HG03354 (cell line): ENCODE measurements around the gene GNAQ.

Experiments
- ATAC-seq: cut with Tn5 transposase; IDR thresholded peaks from one replicate; pipeline ENCODE4 v1.9.1; 2021; ENCODE audit warnings: mild to moderate bottlenecking; ENCODE audit not compliant: unreplicated experiment, poor library complexity, severe bottlenecking

GNAQ gene

GRCh38 chr9:77807281-77807683 is 224.3 kb downstream of the GNAQ start:
- no peak for ATAC-seq

GRCh38 chr9:77806741-77807140 is 224.9 kb downstream of the GNAQ start:
- no peak for ATAC-seq

GRCh38 chr9:77805810-77806209 is 225.8 kb downstream of the GNAQ start:
- ATAC-seq = no peak

GRCh38 chr9:77803423-77803822 is 228.2 kb downstream of the GNAQ start:
- no peak for ATAC-seq

- ATAC-seq = no peak
Measured at GRCh38 chr9:77802515-77803293, 228.9 kb downstream of the GNAQ start.

- no peak for ATAC-seq
Measured at GRCh38 chr9:77802064-77802463, 229.5 kb downstream of the GNAQ start.

GRCh38 chr9:77800924-77801551 is 230.6 kb downstream of the GNAQ start:
- ATAC-seq = no peak

- ATAC-seq = no peak
Measured at GRCh38 chr9:77798140-77798539, 233.5 kb downstream of the GNAQ start.

GRCh38 chr9:77794985-77795384 is 236.6 kb downstream of the GNAQ start:
- ATAC-seq = no peak

GRCh38 chr9:77793849-77794248 is 237.8 kb downstream of the GNAQ start:
- ATAC-seq = no peak

GRCh38 chr9:77789891-77790290 is 241.7 kb downstream of the GNAQ start:
- ATAC-seq = no peak

- no peak for ATAC-seq
Measured at GRCh38 chr9:77785341-77785740, 246.3 kb downstream of the GNAQ start.

GRCh38 chr9:77783518-77783917 is 248.1 kb downstream of the GNAQ start:
- ATAC-seq = no peak

GRCh38 chr9:77779010-77779409 is 252.6 kb downstream of the GNAQ start:
- no peak for ATAC-seq

- no peak for ATAC-seq
Measured at GRCh38 chr9:77773381-77773780, 258.2 kb downstream of the GNAQ start.

GRCh38 chr9:77772646-77773045 is 259.0 kb downstream of the GNAQ start:
- ATAC-seq = no peak

- ATAC-seq = no peak
Measured at GRCh38 chr9:77771171-77771570, 260.4 kb downstream of the GNAQ start.

- ATAC-seq = no peak
Measured at GRCh38 chr9:77770340-77770739, 261.3 kb downstream of the GNAQ start.

- ATAC-seq = no peak
Measured at GRCh38 chr9:77769246-77769645, 262.4 kb downstream of the GNAQ start.

GRCh38 chr9:77766587-77766986 is 265.0 kb downstream of the GNAQ start:
- ATAC-seq = no peak

- no peak for ATAC-seq
Measured at GRCh38 chr9:77765781-77766259, 265.8 kb downstream of the GNAQ start.
